ENCODE data around the gene JAG1. TPM values are rescaled to one million over a fixed set of nuclear protein-coding genes. Genes with fewer than 3 reads are reported as not detected.

Gene JAG1
- total RNA-seq, 1 donor from 2014 or later, result 22.1 TPM

- intact Hi-C loops (cut with DNase I), result no loop called here
- no peak for ATAC-seq (ENCODE audit: poor library complexity)
Observed at GRCh38 chr20:10659651-10660601, 13.9 kb downstream of the JAG1 start.

GRCh38 chr20:10658876-10659632, 14.7 kb downstream of the JAG1 start:
- no peak for DNase-seq
- ATAC-seq (ENCODE audit: poor library complexity), result no peak
- intact Hi-C loops (cut with DNase I), result no loop called here

More at GRCh38 chr20:10659651-10660601, 13.9 kb downstream of the JAG1 start:
- no peak for DNase-seq

GRCh38 chr20:10658051-10658823, 15.6 kb downstream of the JAG1 start:
- no peak for ATAC-seq (ENCODE audit: poor library complexity)
- no peak for DNase-seq
- intact Hi-C loops (cut with DNase I), result no loop called here

GRCh38 chr20:10657453-10657852, 16.3 kb downstream of the JAG1 start:
- DNase-seq, result no peak
- intact Hi-C loops (cut with DNase I), result no loop called here

GRCh38 chr20:10655720-10656669, 17.8 kb downstream of the JAG1 start:
- intact Hi-C loops (cut with DNase I), result no loop called here
- DNase-seq (no peak), ATAC-seq (ENCODE audit: poor library complexity) (no peak)

More at GRCh38 chr20:10657453-10657852, 16.3 kb downstream of the JAG1 start:
- no peak for ATAC-seq (ENCODE audit: poor library complexity)

GRCh38 chr20:10654630-10655029, 19.2 kb downstream of the JAG1 start:
- DNase-seq (no peak), ATAC-seq (ENCODE audit: poor library complexity) (no peak)
- intact Hi-C loops (cut with DNase I), result no loop called here

GRCh38 chr20:10654250-10654610, 19.6 kb downstream of the JAG1 start:
- DNase-seq (no peak), ATAC-seq (ENCODE audit: poor library complexity) (no peak)
- intact Hi-C loops (cut with DNase I), result no loop called here

GRCh38 chr20:10653599-10654249, 20.1 kb downstream of the JAG1 start:
- ATAC-seq (ENCODE audit: poor library complexity) (peak; percentile 51), DNase-seq (no peak)
- intact Hi-C loops (cut with DNase I), result no loop called here

- intact Hi-C loops (cut with DNase I), result no loop called here
- DNase-seq (no peak), ATAC-seq (ENCODE audit: poor library complexity) (peak; percentile 56)
Observed at GRCh38 chr20:10652660-10653261, 21.0 kb downstream of the JAG1 start.

GRCh38 chr20:10652185-10652584, 21.6 kb downstream of the JAG1 start:
- intact Hi-C loops (cut with DNase I), result no loop called here
- ATAC-seq (ENCODE audit: poor library complexity), result no peak
- DNase-seq, result no peak

GRCh38 chr20:10651227-10651990, 22.4 kb downstream of the JAG1 start:
- intact Hi-C loops (cut with DNase I), result no loop called here

GRCh38 chr20:10649797-10650160, 24.0 kb downstream of the JAG1 start:
- ATAC-seq (ENCODE audit: poor library complexity), result no peak
- no peak for DNase-seq
- intact Hi-C loops (cut with DNase I), result no loop called here

More at GRCh38 chr20:10651227-10651990, 22.4 kb downstream of the JAG1 start:
- peak; percentile 5 for ATAC-seq (ENCODE audit: poor library complexity)
- DNase-seq, result no peak

- ATAC-seq (ENCODE audit: poor library complexity) (no peak), DNase-seq (no peak)
- intact Hi-C loops (cut with DNase I), result no loop called here
Observed at GRCh38 chr20:10649080-10649796, 24.6 kb downstream of the JAG1 start.

GRCh38 chr20:10648651-10649050, 25.1 kb downstream of the JAG1 start:
- ATAC-seq (ENCODE audit: poor library complexity) (no peak), DNase-seq (no peak)
- intact Hi-C loops (cut with DNase I), result no loop called here

GRCh38 chr20:10647909-10648308, 25.9 kb downstream of the JAG1 start:
- intact Hi-C loops (cut with DNase I), result no loop called here
- ATAC-seq (ENCODE audit: poor library complexity), result no peak

GRCh38 chr20:10647471-10647870, 26.3 kb downstream of the JAG1 start:
- DNase-seq (no peak), ATAC-seq (ENCODE audit: poor library complexity) (no peak)
- intact Hi-C loops (cut with DNase I), result no loop called here

More at GRCh38 chr20:10647909-10648308, 25.9 kb downstream of the JAG1 start:
- DNase-seq, result no peak
